IPS-NIHi7 (cell line): ENCODE data around the gene IRF8.
"Not testable (repeated sequence)": the region's sequence is repeated elsewhere in the genome, so short reads cannot be mapped to it uniquely, and the experiment has no call there.

Experiments used
- DNase-seq: peaks from one replicate; pipeline ENCODE4 v3.0.0; 2012; ENCODE audit warnings: mixed read lengths; ENCODE audit errors: extremely low spot score

IRF8 gene

GRCh38 chr16:85898521-85899442 lies at the start of gene IRF8:
Gene IRF8, plus strand, starts transcription at chr16:85899162. Its CDS starts 3,854 bp downstream, at chr16:85903016.
- peak; percentile 82 for DNase-seq

GRCh38 chr16:85849388-85849787 lies 49.6 kb upstream of the IRF8 start:
- no peak for DNase-seq

- DNase-seq, result no peak
These were observed 48.5 kb upstream of the IRF8 start for GRCh38 chr16:85850344-85850880.

- no peak for DNase-seq
These were observed 47.8 kb upstream of the IRF8 start for GRCh38 chr16:85851034-85851785.

- no peak for DNase-seq
These were observed 45.1 kb upstream of the IRF8 start for GRCh38 chr16:85853547-85854545.

- DNase-seq, result no peak
These were observed 44.0 kb upstream of the IRF8 start for GRCh38 chr16:85854935-85855334.

- DNase-seq, result no peak
These were observed 42.9 kb upstream of the IRF8 start for GRCh38 chr16:85856079-85856478.

- DNase-seq, result no peak
These were observed 42.4 kb upstream of the IRF8 start for GRCh38 chr16:85856585-85856984.

- DNase-seq, result no peak
These were observed 41.6 kb upstream of the IRF8 start for GRCh38 chr16:85857406-85857805.

GRCh38 chr16:85858571-85858970 lies 40.4 kb upstream of the IRF8 start:
- DNase-seq, result not testable (repeated sequence)

GRCh38 chr16:85858984-85859817 lies 39.8 kb upstream of the IRF8 start:
- DNase-seq, result no peak

- no peak for DNase-seq
These were observed 39.2 kb upstream of the IRF8 start for GRCh38 chr16:85859818-85860125.

- no peak for DNase-seq
These were observed 38.4 kb upstream of the IRF8 start for GRCh38 chr16:85860413-85861094.

GRCh38 chr16:85861095-85861825 lies 37.7 kb upstream of the IRF8 start:
- no peak for DNase-seq

GRCh38 chr16:85862476-85863383 lies 36.2 kb upstream of the IRF8 start:
- no peak for DNase-seq

- no peak for DNase-seq
These were observed 35.6 kb upstream of the IRF8 start for GRCh38 chr16:85863384-85863774.

- DNase-seq, result no peak
These were observed 34.0 kb upstream of the IRF8 start for GRCh38 chr16:85864965-85865364.

GRCh38 chr16:85867189-85867588 lies 31.8 kb upstream of the IRF8 start:
- DNase-seq, result no peak
